Vein endothelial cell (primary cell): ENCODE measurements around the gene INCENP. TPM values are rescaled to one million over a fixed set of nuclear protein-coding genes. Genes with fewer than 3 reads are reported as not detected.

Source experiments
- total RNA-seq: library from RNA; depleted of rRNA; stranded (reverse); fragments of >200 nt; gene quantifications from 2 replicates; pipeline ENCODE4 v1.2.3, GENCODE V29; 2012

Gene INCENP
- 34.3 and 52.5 TPM in 2 replicates for total RNA-seq

GRCh38 chr11:62123669-62124185, at the start of gene INCENP:
INCENP (plus strand) TSS chr11:62124011; CDS start chr11:62128162, 4,151 bp downstream.

GRCh38 chr11:62190011-62190410, 66.2 kb downstream of the INCENP start, which contains the start of gene SCGB1D1:
SCGB1D1 (plus strand) TSS chr11:62190216; CDS start chr11:62190285, 69 bp downstream.

Other genes starting within 250 kb of the INCENP start
- 165 and 209 TPM in 2 replicates for gene FADS3, start 232.5 kb upstream of the INCENP start, total RNA-seq
- 1.9 and 2.0 TPM in 2 replicates for gene RAB3IL1, start 206.4 kb upstream of the INCENP start, total RNA-seq
- gene BEST1, start 173.7 kb upstream of the INCENP start, total RNA-seq: not detected in 2 replicates
- 388 and 673 TPM in 2 replicates for gene FTH1, start 156.4 kb upstream of the INCENP start, total RNA-seq
- not detected in 2 replicates for gene SCGB1D1, start 66.2 kb downstream of the INCENP start, total RNA-seq
- gene SCGB2A1, start 84.7 kb downstream of the INCENP start, total RNA-seq: not detected in 2 replicates
- not detected in 2 replicates for gene SCGB1D2, start 118.2 kb downstream of the INCENP start, total RNA-seq
- not detected in 2 replicates for gene SCGB2A2, start 146.1 kb downstream of the INCENP start, total RNA-seq
- not detected in 2 replicates for gene SCGB1D4, start 175.1 kb downstream of the INCENP start, total RNA-seq
- 10.5 and 16.7 TPM in 2 replicates for gene ASRGL1, start 213.4 kb downstream of the INCENP start, total RNA-seq